Body of pancreas (tissue), 4 donors: ENCODE measurements around the gene ASCL5. TPM values are rescaled to one million over a fixed set of nuclear protein-coding genes. Genes with fewer than 3 reads are reported as not detected.

Source experiments
- ATAC-seq: fragments of 150-250 bp; one replicate; pipeline ENCODE4 v1.9.1; 2016
- DNase-seq, 4 donors: peaks; one replicate each; pipeline ENCODE4 v3.0.0-alpha.2; 2019
- H3K27ac ChIP-seq, 4 donors: fragments of 200-600 bp; sonication (generic); 1 replicate in 3 of 4; 2 replicates in 1 of 4; pipeline versions ENCODE4 v1.5.1 to v1.6.1; 2016 to 2019; ENCODE audit warnings: mild to moderate bottlenecking in 1 of 4, mixed read lengths in 1 of 4, moderate library complexity in 1 of 4
- H3K27me3 ChIP-seq, 2 donors: fragments of 200-600 bp; sonication (generic); one replicate each; pipeline ENCODE4 v1.6.0; 2016; ENCODE audit warnings: mild to moderate bottlenecking in 1 of 2
- H3K36me3 ChIP-seq, 2 donors: fragments of 200-600 bp; sonication (generic); replicated peaks in 1 of 2; 2 replicates each; pipeline ENCODE4 v1.5.1; 2016; ENCODE audit warnings: low read depth in 2 of 2; ENCODE audit not compliant: insufficient read depth in 1 of 2
- H3K4me1 ChIP-seq: fragments of 200-600 bp; sonication (generic); one replicate; pipeline ENCODE4 v1.6.0; 2016
- H3K4me3 ChIP-seq, 2 donors: fragments of 200-600 bp; sonication (generic); 1 replicate in 1 of 2; 2 replicates in 1 of 2; pipeline ENCODE4 v1.5.1; 2016 to 2019
- H3K9me3 ChIP-seq, 3 donors: fragments of 200-600 bp; sonication (generic); 1 replicate in 2 of 3; 2 replicates in 1 of 3; pipeline ENCODE4 v1.5.1; 2016
- CTCF ChIP-seq, 7 experiments: fragments of 450-650 bp in 4 of 7; fragments of 200-600 bp in 3 of 7; sonication (generic) in 3 of 7; IDR thresholded peaks; one replicate each; pipeline ENCODE4 v1.5.1; 2016 to 2019; ENCODE audit warnings: antibody characterized with exemption in 7 of 7
- POLR2A ChIP-seq, 3 donors: fragments of 450-650 bp; IDR thresholded peaks; one replicate each; pipeline ENCODE4 v1.6.1; 2016; ENCODE audit warnings: antibody characterized with exemption in 3 of 3, mild to moderate bottlenecking in 2 of 3
- WGBS, 2 donors: methylation state at CpG; one replicate each; pipeline ENCODE4 v1.1.5; 2017; 5-methylcytosine and 5-hydroxymethylcytosine counted together
- intact Hi-C: fragments of 100-400 bp; cut with DNase I; formaldehyde crosslinking; loops from one replicate; pipeline ENCODE4 v1.15.1; 2023
- total RNA-seq, 2 donors: library from RNA; depleted of rRNA; stranded (reverse); fragments of >200 nt; gene quantifications; one replicate each; pipeline ENCODE4 v1.1.0, GENCODE V29; 2016

Gene ASCL5
- total RNA-seq, 2 donors from 2014 or later, result 1.0 to 4.6 TPM

DNA sequence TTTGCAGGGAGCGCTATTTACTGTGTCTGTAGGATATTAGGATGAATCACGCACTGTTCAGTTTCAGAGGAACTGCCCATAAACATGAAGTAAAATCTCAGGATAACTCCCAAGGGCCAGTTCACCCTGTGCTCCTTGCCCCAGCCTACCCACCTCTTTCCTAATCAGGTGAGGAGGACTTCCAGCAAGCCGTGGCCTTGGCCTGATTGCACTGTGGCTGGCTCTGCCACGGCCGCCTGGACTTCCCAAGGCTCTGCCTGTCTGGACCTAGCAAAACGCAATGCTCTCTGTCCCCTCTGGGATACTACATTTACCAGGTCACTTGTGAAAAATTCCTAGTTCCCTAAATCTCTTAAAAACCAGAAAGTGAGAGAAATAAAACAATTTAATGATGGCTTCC is 7.4 kb upstream of the ASCL5 start:
- intact Hi-C loops, result no loop called here
- 39 to 53% methylated on average over 6 of the region's 6 CpGs for WGBS, 2 donors
- ATAC-seq (peak; percentile 51), DNase-seq (peak in 2 of 4 donors; percentile 46 to 54)
- Histone ChIP-seq H3K4me3 (no peak overlapping the region), H3K27ac (peak overlapping the region in 1 of 4 donors; percentile 18), H3K27me3 (no peaks in the 10 kb centered on the region), H3K4me1 (peaks cover 43% of the 10 kb centered on the region), H3K36me3 (peaks cover 0 to 2% of the 10 kb centered on the region in 2 donors), H3K9me3 (no peaks in the 10 kb centered on the region)
- TF ChIP-seq CTCF (IDR thresholded peaks at IDR 0.05) (no peak), POLR2A (IDR thresholded peaks at IDR 0.05) (no peak)

GRCh38 chr1:201131398-201131797 is 4.4 kb upstream of the ASCL5 start:
- H3K4me1 ChIP-seq, result peaks cover 39% of the 10 kb centered on the region
- DNase-seq, result no peak
- no peaks in the 10 kb centered on the region for H3K27me3 ChIP-seq
- ATAC-seq, result no peak
- no peaks in the 10 kb centered on the region for H3K9me3 ChIP-seq
- WGBS, 2 donors, result 34 to 46% methylated on average over 4 of the region's 4 CpGs
- no peak overlapping the region for H3K4me3 ChIP-seq
- intact Hi-C loops, result no loop called here
- TF ChIP-seq POLR2A (IDR thresholded peaks at IDR 0.05), result no peak
- TF ChIP-seq CTCF (IDR thresholded peaks at IDR 0.05), result no peak
- peaks cover 0 to 2% of the 10 kb centered on the region in 2 donors for H3K36me3 ChIP-seq
- no peak overlapping the region for H3K27ac ChIP-seq

DNA sequence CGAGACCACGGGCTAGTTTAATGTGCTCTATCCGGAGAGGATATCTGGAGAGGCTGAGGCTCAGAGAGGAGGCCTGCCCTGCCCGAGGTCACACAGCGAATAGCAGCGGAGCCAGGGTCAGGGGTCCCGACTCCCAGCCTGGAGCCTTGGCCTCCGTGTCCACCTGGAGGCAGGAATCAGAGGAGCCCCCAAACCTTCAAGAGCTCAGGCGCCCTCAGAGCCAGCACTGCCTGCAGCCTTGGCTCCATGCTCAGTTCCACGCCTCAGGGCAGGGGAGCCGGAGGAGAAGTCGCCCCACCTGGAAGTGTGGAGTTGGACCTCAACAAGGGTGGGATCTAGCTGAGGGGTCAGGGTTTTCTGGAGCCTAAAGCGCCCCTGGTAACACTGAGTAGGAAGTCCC is 2.0 kb upstream of the ASCL5 start:
- no peaks in the 10 kb centered on the region for H3K36me3 ChIP-seq
- 91 to 95% methylated on average over 13 of the region's 13 CpGs for WGBS, 2 donors
- intact Hi-C loops, result no loop called here
- ATAC-seq (no peak), DNase-seq (no peak)
- no peak overlapping the region for H3K27ac ChIP-seq
- peaks cover 53% of the 10 kb centered on the region for H3K4me1 ChIP-seq
- TF ChIP-seq POLR2A (IDR thresholded peaks at IDR 0.05), result no peak
- TF ChIP-seq CTCF (IDR thresholded peaks at IDR 0.05), result no peak
- H3K4me3 ChIP-seq, result no peak overlapping the region
- H3K9me3 ChIP-seq, result no peaks in the 10 kb centered on the region
- H3K27me3 ChIP-seq, result no peaks in the 10 kb centered on the region

DNA sequence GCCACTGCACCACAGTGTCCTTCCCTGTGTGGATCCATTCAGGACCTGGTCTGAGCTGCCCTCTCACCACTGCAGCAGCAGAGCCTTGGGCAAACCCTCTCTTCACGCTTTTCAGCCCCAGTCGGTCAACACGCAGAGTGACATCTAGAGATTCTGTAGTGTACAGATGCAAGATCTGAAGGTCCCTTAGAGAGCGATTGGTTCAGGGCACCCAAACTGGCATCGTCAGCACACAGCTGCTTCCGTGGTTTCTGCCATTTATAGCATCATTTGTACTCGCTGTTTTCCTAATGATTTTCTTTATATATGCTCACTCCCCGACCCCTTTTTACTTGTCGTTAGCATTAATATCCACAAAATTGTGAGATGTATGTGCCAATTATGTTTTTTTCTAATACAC is 1.5 kb upstream of the ASCL5 start:
- WGBS, 2 donors, result 54 to 57% methylated on average over 9 of the region's 9 CpGs
- TF ChIP-seq POLR2A (IDR thresholded peaks at IDR 0.05), result no peak
- no peak for TF ChIP-seq CTCF (IDR thresholded peaks at IDR 0.05)

DNA sequence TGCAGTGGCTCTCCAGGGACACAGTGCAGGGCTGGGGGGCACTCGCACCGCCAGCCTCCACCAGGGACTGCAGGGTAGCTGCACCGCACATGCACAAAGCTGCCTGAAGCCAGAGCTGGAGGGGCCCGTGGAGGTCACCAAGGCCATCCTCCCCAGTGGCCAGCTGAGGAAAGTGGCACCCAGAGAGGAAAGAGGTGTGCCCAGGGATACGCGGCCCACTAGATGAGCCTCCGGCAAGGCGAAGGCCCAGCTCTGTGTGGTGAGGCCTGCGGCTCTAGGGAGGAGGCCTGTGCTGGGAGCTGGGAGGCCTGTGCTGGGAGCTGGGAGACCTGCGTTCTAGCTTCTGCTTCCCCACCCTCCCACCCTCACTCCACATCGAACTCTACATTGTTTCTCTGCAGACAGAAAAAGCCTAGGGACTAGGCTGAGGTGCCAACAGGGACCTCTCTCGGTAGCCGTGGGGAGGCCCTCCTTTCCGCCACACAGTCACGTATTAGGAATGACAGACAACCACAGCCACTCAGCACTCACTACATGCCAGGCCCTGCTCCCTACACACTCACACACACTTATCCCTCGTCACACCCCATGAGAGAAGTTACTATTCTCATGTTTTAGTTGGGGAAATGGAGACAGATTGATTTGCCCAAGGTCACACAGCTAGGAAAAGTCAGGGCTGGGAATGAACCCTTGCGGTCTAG is 921 bp upstream of the ASCL5 start:
- no peak for ATAC-seq
- peaks cover 55% of the 10 kb centered on the region for H3K4me1 ChIP-seq
- TF ChIP-seq CTCF (IDR thresholded peaks at IDR 0.05) (no peak), POLR2A (IDR thresholded peaks at IDR 0.05) (no peak)
- peak overlapping the region; percentile 74 to 93 (median 84) for H3K27ac ChIP-seq
- no peaks in the 10 kb centered on the region for H3K36me3 ChIP-seq
- intact Hi-C loops, result no loop called here
- WGBS, 2 donors, result 67 to 74% methylated on average over 12 to 17 of the region's 17 CpGs
- DNase-seq, result peak; percentile 22 to 58 (median 46)
- no peaks in the 10 kb centered on the region for H3K27me3 ChIP-seq
- no peaks in the 10 kb centered on the region for H3K9me3 ChIP-seq
- no peak overlapping the region for H3K4me3 ChIP-seq

More for the DNA sequence above, 1.5 kb upstream of the ASCL5 start:
- H3K27me3 ChIP-seq, result no peaks in the 10 kb centered on the region
- no peak overlapping the region for H3K4me3 ChIP-seq
- intact Hi-C loops, result no loop called here
- H3K9me3 ChIP-seq, result no peaks in the 10 kb centered on the region
- H3K4me1 ChIP-seq, result peaks cover 55% of the 10 kb centered on the region
- H3K27ac ChIP-seq, result peak overlapping the region; percentile 74 to 93 (median 84)
- ATAC-seq, result no peak
- no peaks in the 10 kb centered on the region for H3K36me3 ChIP-seq
- no peak for DNase-seq
